Esophagus muscularis mucosa (tissue), 4 donors: ENCODE data around the gene ZBTB38. TPM values are rescaled to one million over a fixed set of nuclear protein-coding genes. Genes with fewer than 3 reads are reported as not detected.

Source experiments
- DNase-seq: peaks from one replicate; pipeline ENCODE4 v3.0.0-alpha.2; 2017; ENCODE audit errors: extremely low spot score
- H3K27ac ChIP-seq, 4 donors: fragments of 200-600 bp; sonication (generic); replicated peaks in 1 of 4; 1 replicate in 3 of 4; 2 replicates in 1 of 4; pipeline ENCODE4 v1.5.1; 2016 to 2019; ENCODE audit warnings: mild to moderate bottlenecking in 1 of 4
- H3K27me3 ChIP-seq, 4 donors: fragments of 200-600 bp; sonication (generic); one replicate each; pipeline versions ENCODE4 v1.5.1 to v1.6.0; 2016 to 2019
- H3K36me3 ChIP-seq, 4 donors: fragments of 200-600 bp; sonication (generic); one replicate each; pipeline ENCODE4 v1.5.1; 2016 to 2019
- H3K4me1 ChIP-seq, 4 donors: fragments of 200-600 bp; sonication (generic); one replicate each; pipeline ENCODE4 v1.5.1; 2016 to 2019
- H3K4me3 ChIP-seq, 4 donors: fragments of 200-600 bp; sonication (generic); 1 replicate in 2 of 4; 2 replicates in 2 of 4; pipeline ENCODE4 v1.5.1; 2016 to 2019; ENCODE audit warnings: mild to moderate bottlenecking in 4 of 4, moderate library complexity in 1 of 4
- H3K9me3 ChIP-seq, 4 donors: fragments of 200-600 bp; sonication (generic); 1 replicate in 3 of 4; 2 replicates in 1 of 4; pipeline ENCODE4 v1.5.1; 2016 to 2019
- EP300 ChIP-seq: sonication (generic); formaldehyde crosslinking; IDR thresholded peaks from one replicate; pipeline ENCODE4 v1.6.1; 2017; ENCODE audit warnings: antibody characterized with exemption
- POLR2A ChIP-seq: fragments of 450-650 bp; IDR thresholded peaks from one replicate; pipeline ENCODE4 v1.6.1; 2017; ENCODE audit warnings: antibody characterized with exemption, moderate library complexity, mild to moderate bottlenecking, low read depth
- POLR2AphosphoS5 ChIP-seq, 2 donors: sonication (generic); formaldehyde crosslinking; IDR thresholded peaks; one replicate each; pipeline ENCODE4 v1.6.1; 2017; ENCODE audit warnings: antibody characterized with exemption in 2 of 2
- WGBS: methylation state at CpG from one replicate; pipeline ENCODE4 v1.1.5; 2018; 5-methylcytosine and 5-hydroxymethylcytosine counted together
- intact Hi-C: fragments of 100-400 bp; cut with DNase I; formaldehyde crosslinking; loops from one replicate; pipeline ENCODE4 v1.15.1; 2023
- total RNA-seq, 4 donors: library from RNA; depleted of rRNA; stranded (reverse); fragments of >200 nt; gene quantifications; one replicate each; pipeline versions ENCODE4 v1.1.0 to v1.2.1, GENCODE V29; 2016
- TF ChIP-seq, protein P1 (sequence below), 3 experiments: fragments of 200-600 bp in 2 of 3; fragments of 450-650 bp in 1 of 3; sonication (generic) in 2 of 3; IDR thresholded peaks; one replicate each; pipeline ENCODE4 v1.5.1; 2017 to 2019; ENCODE audit warnings: antibody characterized with exemption in 3 of 3, mild to moderate bottlenecking in 2 of 3, moderate library complexity in 1 of 3

Gene ZBTB38
- total RNA-seq, 4 donors from 2014 or later, result 163 to 250 (median 203) TPM

DNA sequence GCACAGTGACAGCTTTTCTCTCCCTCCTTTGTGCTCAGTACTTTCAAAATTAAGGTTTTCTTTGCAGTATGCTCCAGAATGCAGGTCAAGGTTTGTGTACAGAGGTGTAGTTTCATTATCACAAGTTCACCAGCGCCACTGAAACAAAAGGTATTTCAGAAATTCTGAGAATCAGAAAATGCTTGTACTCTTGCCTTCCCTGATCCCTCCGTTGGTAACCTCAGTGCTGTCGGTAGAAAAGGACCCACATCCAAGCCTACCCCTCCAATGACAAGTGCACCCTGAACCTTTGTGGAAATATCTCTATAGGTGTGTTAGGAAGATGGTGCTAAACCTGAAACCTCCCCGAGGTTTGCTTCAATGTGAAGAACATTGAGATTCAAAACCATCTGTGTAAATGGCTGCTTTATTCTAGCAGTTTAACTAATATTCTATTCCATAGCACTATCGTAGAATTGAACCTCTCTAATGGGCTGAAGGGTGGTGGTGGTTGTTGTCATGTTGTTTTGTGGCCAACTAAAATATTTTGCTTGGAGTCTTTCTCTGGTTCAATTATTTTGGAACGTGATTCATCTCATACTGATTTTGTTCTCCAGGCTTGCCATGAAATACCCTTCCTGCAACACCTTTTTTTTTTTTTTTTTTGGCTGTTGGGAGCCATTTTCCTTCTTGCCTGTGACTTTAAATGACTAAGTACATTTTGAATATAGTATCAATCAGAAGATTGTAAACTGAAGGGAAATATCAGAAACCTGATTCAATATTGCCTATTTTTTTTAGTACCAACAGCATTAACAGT, 20.7 kb downstream of the ZBTB38 start:
- no peaks in the 10 kb centered on the region for H3K9me3 ChIP-seq
- intact Hi-C loops, result no loop called here
- peaks cover 0 to 25% (median 0%) of the 10 kb centered on the region in 4 donors for H3K36me3 ChIP-seq
- H3K27me3 ChIP-seq, result no peaks in the 10 kb centered on the region
- H3K27ac ChIP-seq, result peak overlapping the region in 3 of 4 donors; percentile 15 to 34 (median 27)
- H3K4me1 ChIP-seq, result peaks cover 0 to 59% (median 46%) of the 10 kb centered on the region in 4 donors
- WGBS, result 63% methylated on average over 6 of the region's 6 CpGs
- DNase-seq, result no peak
- peak overlapping the region; percentile 8 to 30 (median 22) for H3K4me3 ChIP-seq
- TF ChIP-seq EP300 (no peak), POLR2A (no peak), POLR2AphosphoS5 (IDR thresholded peaks at IDR 0.05) (no peak)
- TF ChIP-seq, protein P1, sequence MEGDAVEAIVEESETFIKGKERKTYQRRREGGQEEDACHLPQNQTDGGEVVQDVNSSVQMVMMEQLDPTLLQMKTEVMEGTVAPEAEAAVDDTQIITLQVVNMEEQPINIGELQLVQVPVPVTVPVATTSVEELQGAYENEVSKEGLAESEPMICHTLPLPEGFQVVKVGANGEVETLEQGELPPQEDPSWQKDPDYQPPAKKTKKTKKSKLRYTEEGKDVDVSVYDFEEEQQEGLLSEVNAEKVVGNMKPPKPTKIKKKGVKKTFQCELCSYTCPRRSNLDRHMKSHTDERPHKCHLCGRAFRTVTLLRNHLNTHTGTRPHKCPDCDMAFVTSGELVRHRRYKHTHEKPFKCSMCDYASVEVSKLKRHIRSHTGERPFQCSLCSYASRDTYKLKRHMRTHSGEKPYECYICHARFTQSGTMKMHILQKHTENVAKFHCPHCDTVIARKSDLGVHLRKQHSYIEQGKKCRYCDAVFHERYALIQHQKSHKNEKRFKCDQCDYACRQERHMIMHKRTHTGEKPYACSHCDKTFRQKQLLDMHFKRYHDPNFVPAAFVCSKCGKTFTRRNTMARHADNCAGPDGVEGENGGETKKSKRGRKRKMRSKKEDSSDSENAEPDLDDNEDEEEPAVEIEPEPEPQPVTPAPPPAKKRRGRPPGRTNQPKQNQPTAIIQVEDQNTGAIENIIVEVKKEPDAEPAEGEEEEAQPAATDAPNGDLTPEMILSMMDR (IDR thresholded peaks at IDR 0.05), result no peak

DNA sequence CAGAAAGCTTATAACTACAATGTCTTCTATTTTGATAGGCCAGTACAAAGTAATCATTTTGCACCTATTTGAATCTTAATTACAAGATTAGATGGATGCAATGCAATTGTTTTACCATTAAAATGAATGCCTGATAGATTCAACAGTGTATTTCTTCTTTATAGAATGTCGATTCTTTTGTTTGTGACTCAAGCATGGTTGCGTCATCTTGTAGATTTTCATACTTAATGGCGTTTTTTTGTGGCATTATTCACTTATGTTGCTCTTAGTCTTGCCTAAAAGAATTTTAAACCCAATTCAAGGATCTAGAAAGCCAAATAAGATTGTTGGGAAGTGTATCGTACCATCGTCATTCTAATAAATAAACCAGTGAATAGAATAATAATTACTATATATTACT, 21.4 kb downstream of the ZBTB38 start:
- TF ChIP-seq EP300 (no peak), POLR2AphosphoS5 (IDR thresholded peaks at IDR 0.05) (no peak), POLR2A (no peak)
- TF ChIP-seq, protein P1 (IDR thresholded peaks at IDR 0.05), result no peak
- Histone ChIP-seq H3K27ac (no peak overlapping the region), H3K36me3 (peaks cover 0 to 28% (median 3%) of the 10 kb centered on the region in 4 donors), H3K27me3 (no peaks in the 10 kb centered on the region), H3K4me1 (peaks cover 0 to 52% (median 40%) of the 10 kb centered on the region in 4 donors), H3K9me3 (no peaks in the 10 kb centered on the region), H3K4me3 (no peak overlapping the region)
- whole genome bisulfite sequencing, result 95% methylated on average over 5 of the region's 5 CpGs
- DNase-seq, result no peak
- intact Hi-C loops, result no loop called here

DNA sequence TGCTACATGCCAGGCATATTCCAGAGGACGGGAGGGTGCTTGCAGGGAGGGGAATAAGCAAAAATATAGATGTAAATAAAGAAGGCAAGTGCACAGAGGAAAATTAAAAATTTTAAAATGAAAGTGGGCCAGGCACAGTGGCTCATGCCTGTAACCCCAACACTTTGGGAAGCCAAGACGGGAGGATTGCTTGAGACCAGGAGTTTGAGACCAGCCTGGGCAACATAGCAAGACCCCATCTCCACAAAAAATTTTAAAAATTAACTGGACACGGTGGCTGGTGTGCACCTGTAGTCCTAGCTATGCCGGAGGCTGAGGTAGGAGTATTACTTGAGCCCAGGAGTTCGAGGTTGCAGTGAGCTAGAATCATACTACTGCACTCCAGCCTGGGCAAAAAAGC, 22.4 kb downstream of the ZBTB38 start:
- intact Hi-C loops, result no loop called here
- no peak for DNase-seq
- Histone ChIP-seq H3K4me3 (no peak overlapping the region), H3K36me3 (peaks cover 0 to 28% (median 3%) of the 10 kb centered on the region in 4 donors), H3K27ac (no peak overlapping the region), H3K9me3 (no peaks in the 10 kb centered on the region), H3K27me3 (no peaks in the 10 kb centered on the region), H3K4me1 (peaks cover 0 to 47% (median 30%) of the 10 kb centered on the region in 4 donors)
- TF ChIP-seq POLR2AphosphoS5 (IDR thresholded peaks at IDR 0.05), result no peak
- TF ChIP-seq EP300, result no peak
- TF ChIP-seq, protein P1 (IDR thresholded peaks at IDR 0.05), result no peak
- no peak for TF ChIP-seq POLR2A
- 93% methylated on average over 5 of the region's 5 CpGs for WGBS

DNA sequence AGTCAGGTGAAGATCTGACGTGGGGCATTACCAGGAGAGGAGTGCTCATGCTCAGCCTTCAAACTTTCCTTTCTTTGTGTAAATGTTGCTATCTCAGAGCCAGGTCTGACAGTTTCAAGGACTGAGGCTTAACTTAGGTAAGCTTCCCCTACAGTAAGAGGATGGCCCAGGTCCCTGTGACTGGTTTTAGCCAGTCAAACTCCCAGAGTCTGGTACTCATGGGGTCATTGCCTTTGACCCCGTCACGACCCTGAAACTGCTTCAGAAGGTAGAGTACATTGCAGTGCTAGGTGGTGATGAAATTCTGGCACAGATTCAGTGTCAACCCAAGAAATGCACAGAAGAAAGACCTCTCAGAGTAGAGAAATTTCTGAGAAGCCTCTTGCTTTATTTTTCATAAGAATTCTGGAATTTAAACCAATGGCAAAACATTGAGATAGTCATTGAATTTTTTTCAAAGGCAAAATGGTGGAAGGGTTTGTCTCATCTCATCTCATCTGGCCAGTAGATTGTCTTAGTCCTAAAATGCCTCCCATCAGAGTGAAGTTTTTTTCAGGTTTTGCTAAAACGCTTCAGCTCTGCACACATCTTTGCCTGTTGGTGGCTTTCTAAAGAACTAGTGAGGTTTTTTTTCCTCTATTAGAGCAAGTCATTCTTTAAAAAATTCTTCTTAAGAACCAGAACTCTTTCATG, 23.1 kb downstream of the ZBTB38 start:
- Histone ChIP-seq H3K9me3 (no peaks in the 10 kb centered on the region), H3K36me3 (peaks cover 0 to 31% (median 4%) of the 10 kb centered on the region in 4 donors), H3K4me3 (no peak overlapping the region), H3K27ac (no peak overlapping the region), H3K27me3 (no peaks in the 10 kb centered on the region), H3K4me1 (peaks cover 0 to 40% (median 23%) of the 10 kb centered on the region in 4 donors)
- 93% methylated on average over 4 of the region's 4 CpGs for WGBS
- intact Hi-C loops, result no loop called here
- DNase-seq, result no peak
- TF ChIP-seq POLR2A, result no peak
- no peak for TF ChIP-seq EP300
- TF ChIP-seq, protein P1 (IDR thresholded peaks at IDR 0.05), result no peak
- TF ChIP-seq POLR2AphosphoS5 (IDR thresholded peaks at IDR 0.05), result no peak
